HG03460 (cell line): ENCODE data around the gene CTSV.
A peak's percentile ranks its signal among the peaks of the same experiment; 100 is the strongest.
"Not testable (repeated sequence)": the region's sequence is repeated elsewhere in the genome, so short reads cannot be mapped to it uniquely, and the experiment has no call there.

Source experiments
- ATAC-seq: cut with Tn5 transposase; IDR thresholded peaks from one replicate; pipeline ENCODE4 v1.9.1; 2021; ENCODE audit not compliant: unreplicated experiment

Gene CTSV

GRCh38 chr9:97038611-97039513 lies at the start of gene CTSV:
CTSV (minus strand) TSS chr9:97039142; CDS start chr9:97038043, 1,099 bp downstream.
- peak; percentile 99 for ATAC-seq

- ATAC-seq, result not testable (repeated sequence)
These were observed 48.8 kb upstream of the CTSV start for GRCh38 chr9:97087668-97088215.

GRCh38 chr9:97084562-97084991 lies 45.6 kb upstream of the CTSV start:
- ATAC-seq, result not testable (repeated sequence)

GRCh38 chr9:97078362-97078761 lies 39.4 kb upstream of the CTSV start:
- ATAC-seq, result no peak

DNA sequence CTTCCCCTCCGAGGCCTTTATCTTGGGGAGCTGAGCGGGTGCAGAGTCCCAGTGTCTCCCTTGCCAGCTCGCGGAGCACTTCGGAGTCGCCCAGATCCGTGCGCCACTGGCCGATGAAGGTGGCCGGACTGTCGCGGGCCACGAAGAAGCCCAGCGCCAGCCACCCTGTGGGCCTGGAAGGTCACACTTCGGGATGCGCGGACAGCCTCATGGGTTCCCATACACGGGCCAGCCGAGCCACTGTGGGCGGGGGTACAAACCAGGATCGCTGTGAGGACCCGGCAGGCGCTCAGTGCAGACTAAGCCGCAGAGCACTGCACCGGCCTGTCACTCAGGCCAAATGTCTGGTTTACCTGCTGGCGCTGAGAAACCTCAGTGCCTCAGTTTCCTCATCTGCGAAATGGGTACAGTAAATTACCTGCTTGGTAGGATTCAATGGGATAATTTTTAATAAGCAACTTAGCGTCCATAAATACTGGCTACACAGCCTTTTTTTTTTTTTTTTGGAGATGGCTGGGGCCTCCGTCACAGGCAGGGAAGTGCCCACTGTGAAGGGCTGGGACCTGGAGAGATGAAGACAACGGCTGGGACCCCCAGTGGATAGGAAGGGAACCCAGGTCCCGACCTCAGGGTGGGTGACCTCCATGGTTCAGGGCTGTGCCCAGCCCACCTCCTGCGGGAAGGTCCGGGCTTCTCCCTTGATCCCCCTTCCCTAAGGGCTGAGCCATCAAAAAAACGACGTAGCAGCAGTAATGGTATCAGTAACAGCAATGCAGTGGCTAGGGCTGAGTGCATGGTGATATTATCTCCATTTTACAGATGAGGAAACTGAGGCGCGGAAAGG lies 38.7 kb upstream of the CTSV start:
- ATAC-seq, result no peak

DNA sequence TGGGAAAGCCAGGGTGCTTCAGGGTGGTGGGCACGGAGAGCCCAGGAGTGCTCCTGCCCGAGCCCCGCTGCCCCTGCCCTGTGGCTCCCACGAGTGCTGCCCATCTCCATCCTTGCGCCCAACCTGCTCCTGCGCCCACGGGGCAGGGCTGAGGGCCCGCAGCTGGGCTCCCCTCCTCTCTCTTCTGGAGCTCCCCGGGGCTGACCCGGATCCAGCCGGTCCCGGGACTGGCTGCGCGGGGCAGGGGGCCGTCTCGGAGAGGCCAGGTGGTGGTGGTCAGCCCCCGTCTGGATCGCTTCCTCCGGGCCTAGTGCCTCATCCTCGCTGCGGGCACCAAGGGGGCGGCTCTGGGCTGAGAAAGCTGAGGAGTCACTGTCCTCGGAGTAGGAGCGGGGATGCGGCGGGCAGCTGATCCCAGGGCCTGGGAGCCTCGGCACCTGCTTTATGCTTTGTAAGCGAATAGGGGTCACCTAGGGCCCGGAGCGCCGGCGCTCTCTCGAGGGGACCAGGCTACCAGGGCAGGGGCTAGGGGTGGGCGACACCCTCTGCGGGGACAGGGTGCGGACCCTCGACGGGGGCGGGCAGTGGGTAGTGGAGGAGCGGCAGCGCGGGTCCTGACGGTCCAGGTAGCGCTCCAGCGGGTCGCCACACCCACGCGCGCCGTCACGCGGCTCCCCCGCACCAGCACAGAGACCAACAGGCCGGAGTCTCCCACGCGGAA lies 37.9 kb upstream of the CTSV start:
- not testable (repeated sequence) for ATAC-seq

DNA sequence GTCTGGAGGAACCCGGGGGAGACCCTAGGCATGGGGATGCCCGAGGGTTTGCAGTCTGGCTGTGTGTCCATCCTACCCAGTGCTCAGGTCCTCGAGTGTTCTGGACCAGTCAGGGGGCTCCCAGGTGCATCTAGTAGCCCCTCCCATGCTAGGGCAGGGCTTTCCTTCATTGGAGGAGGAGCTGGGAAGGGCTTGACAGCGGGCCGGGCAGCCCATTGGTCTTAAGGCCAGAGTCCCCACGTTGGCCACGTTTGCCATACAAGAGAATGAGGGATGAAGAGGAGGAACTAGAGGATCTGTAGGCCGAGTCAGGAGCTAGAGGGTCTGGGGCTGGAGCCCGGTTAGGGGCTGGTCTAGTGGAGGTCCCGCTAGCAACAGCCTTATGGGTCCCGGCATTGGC lies 37.3 kb upstream of the CTSV start:
- no peak for ATAC-seq

DNA sequence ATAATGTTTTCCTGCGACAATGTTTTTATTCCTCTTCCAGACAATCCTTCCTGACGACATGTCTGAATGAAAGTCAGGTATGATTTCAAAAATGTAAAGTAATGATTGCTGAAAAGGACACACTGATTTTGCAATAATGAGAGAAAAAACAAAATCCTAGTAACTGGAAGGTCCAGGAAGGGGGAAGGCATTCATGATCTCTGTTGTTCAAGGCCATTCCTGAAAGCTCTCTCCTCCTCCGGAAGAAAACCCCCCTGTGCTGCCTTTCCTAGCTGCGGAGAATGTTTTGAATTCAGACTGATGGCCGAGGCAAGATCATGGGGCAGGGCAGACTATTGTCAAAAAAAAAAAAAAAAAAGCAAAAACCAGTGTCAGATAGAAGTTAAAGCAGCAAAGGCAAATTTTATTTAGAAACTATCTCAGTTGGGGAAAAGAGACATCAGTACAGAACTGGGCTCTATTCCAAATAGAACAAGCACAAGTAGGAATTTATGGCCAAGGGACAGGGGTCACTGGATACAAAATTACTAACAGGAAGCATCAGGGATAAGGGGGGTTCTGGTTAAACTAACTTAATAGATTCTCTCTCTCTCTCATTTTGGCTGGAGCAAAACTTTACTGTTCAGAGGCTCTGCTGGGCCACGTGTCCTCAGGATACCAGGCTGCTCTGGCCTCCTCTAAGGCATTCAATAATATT lies 36.5 kb upstream of the CTSV start:
- no peak for ATAC-seq

GRCh38 chr9:97073506-97073905 lies 34.6 kb upstream of the CTSV start:
- no peak for ATAC-seq

DNA sequence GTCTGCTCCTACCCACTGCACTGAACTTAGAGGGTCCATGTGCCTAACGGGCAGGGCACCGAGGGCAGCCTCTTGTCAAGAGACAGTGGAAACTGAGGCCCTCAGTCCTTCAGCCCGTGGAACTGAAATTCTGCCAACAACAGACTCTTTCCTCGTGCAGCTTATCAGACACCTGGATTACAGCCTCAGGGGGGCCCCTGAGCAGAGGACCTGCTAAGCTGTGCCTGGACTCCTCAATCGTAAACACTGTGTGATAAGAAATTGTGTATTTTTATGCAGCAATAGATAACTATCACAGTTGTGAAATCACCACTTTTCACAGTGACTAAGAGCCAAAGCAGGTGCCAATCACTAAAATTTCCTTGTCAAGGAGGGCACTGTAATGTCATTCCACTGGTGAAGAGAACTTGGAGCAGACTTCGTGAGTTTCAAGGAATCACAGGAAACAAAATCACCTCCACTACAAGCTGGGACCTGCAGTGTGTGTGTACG lies 33.4 kb upstream of the CTSV start:
- ATAC-seq, result no peak

DNA sequence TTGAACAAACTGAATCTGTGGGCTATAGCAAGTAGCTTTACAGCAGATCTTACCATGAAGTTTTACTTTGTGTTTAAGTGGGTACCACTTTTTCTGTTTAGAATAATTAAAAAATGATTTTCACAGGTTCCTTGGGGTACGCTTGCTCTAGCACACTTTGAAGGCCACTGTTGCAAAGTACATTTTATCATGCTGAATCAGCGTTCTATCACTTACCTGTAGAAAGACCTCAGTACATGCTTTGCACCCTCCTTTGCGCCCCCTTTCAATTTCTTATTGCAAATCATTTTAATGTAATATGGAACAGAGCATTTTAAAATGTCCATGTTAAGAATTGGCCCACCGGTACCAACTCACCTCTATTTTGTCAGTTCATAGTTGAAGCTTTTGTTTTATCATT lies 31.4 kb upstream of the CTSV start:
- ATAC-seq, result not testable (repeated sequence)

DNA sequence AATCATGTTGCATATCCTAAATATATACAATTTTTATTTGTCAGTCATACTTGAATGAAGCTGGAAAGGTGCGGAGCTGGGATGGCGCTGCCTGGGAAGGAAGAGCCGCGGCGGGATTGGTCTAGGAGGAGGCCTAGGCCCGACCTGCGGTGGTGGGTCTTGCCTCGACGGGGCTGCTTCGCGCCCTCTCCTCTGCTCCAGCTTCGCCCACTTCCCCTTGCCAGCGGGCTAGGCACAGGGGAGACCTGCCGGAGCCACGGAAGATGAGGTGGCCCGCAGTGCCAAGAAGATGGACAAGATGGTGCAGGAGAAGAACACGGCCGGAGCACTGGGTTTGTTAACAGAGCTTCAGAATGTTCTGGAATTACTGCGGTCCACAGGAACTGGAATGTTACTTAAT lies 28.5 kb upstream of the CTSV start:
- no peak for ATAC-seq

GRCh38 chr9:97064176-97064575 lies 25.2 kb upstream of the CTSV start:
- no peak for ATAC-seq

GRCh38 chr9:97060796-97061195 lies 21.9 kb upstream of the CTSV start:
- no peak for ATAC-seq

DNA sequence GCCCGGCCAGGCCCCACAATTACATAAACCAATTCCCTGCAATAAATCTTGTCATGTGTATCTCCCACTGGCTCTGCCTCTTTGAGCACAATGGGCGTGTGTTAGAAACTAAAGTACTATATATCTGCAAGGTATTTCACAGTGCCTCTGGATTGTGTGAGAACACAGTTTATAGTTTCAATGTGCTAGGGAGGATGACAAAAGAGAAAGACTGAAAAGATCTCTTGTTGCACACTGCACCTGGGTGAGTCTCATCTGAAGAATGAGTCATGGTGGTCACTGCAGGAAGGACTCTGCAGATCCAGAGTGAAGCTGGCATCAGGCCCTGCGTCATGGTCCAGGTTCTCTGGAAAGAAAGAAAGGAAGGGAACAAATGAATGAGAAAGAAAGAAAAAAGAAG lies 20.7 kb upstream of the CTSV start:
- ATAC-seq, result no peak

- ATAC-seq, result no peak
These were observed 18.7 kb upstream of the CTSV start for GRCh38 chr9:97057651-97058050.

DNA sequence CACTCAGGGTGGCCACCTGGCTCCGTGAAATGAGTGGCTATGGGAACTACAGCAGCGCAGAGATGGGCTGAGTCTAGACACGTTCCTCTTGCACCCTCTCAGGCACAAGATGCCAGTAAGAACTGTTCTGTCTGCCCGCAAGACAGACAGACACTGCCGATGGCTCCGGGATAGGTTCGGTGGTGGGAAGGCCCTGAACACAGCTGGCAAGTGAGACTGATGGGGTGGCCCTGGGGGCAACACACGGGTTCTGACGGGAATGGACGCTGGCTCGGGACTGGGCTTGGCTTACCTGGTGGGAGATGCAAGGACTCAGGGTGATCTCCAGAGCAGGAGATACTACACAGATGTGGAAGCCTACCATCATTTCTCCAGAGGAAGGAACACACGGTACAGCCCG lies 16.9 kb upstream of the CTSV start:
- ATAC-seq, result not testable (repeated sequence)

DNA sequence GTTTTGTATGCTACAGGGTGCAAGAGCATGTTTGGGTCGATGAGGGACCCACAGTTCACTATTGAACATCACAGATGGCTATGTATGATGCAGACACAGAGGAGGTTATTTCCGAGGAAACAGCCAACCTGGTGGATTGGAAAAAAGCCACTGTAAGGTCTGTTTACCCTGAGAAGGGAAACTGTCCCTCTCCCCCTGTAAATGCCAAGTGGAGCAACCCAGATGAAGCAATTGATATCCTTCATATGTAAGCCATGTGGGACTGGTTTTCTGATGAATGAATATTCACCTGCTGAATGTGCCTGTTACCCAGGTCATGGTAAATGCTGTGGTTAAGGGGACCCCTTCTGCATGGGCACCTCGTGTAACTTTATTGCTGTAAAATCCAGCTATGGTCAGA lies 14.8 kb upstream of the CTSV start:
- ATAC-seq, result no peak

GRCh38 chr9:97052735-97053134 lies 13.8 kb upstream of the CTSV start:
- ATAC-seq, result no peak

- no peak for ATAC-seq
These were observed 7.3 kb upstream of the CTSV start for GRCh38 chr9:97046228-97046627.
